SIG-M5 treated with dmso at 0.1 percent for 504 hours (cell line): ENCODE measurements around the gene B4GALT2.
A peak's percentile ranks its signal among the peaks of the same experiment; 100 is the strongest.

Experiments used
- DNase-seq: peaks from one replicate; lab custom pipeline; 2025; ENCODE audit not compliant: unreplicated experiment; lab: John Stamatoyannopoulos, UW

B4GALT2 gene, protein sequence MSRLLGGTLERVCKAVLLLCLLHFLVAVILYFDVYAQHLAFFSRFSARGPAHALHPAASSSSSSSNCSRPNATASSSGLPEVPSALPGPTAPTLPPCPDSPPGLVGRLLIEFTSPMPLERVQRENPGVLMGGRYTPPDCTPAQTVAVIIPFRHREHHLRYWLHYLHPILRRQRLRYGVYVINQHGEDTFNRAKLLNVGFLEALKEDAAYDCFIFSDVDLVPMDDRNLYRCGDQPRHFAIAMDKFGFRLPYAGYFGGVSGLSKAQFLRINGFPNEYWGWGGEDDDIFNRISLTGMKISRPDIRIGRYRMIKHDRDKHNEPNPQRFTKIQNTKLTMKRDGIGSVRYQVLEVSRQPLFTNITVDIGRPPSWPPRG

DNA sequence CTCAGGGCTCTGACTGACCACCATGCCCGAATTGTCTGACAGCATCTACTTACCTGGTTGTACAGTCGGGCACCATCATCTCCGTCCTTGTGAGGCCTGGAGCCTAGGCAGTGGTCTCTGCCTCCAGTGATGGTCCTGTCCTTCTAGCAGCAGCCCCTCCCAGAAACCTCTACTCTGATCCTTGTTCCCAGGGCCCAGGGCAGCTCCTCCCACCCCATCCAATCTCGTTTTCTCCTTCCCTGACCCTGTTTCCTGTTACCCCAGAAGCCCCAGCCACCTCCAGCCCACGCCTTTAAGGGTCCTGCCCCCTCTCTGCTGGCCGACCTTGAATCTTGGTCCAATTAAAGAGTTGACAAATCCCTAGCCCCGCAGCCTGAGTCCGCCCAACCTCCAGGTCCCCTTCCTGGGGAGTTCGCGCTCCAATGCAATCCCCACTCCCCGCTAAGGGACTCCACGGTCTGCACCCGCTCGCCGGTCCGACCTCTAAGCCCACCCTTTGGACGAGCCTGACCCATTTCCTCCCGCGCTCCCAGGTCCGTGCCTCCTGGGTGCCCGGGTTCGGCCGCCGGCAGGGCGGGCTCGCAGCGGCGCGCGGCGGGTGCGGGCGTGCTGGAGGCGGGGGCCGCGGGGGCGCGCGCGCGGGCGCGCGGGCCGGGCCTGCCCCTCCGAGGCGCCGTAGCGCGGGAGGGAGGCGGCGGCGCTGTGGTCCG lies at the start of gene B4GALT2:
Gene B4GALT2 (plus strand): TSS at position 660 of the 710 bp plus-strand sequence. CDS start 1,951 bp downstream, outside the sequence.
- no peak for DNase-seq

DNA sequence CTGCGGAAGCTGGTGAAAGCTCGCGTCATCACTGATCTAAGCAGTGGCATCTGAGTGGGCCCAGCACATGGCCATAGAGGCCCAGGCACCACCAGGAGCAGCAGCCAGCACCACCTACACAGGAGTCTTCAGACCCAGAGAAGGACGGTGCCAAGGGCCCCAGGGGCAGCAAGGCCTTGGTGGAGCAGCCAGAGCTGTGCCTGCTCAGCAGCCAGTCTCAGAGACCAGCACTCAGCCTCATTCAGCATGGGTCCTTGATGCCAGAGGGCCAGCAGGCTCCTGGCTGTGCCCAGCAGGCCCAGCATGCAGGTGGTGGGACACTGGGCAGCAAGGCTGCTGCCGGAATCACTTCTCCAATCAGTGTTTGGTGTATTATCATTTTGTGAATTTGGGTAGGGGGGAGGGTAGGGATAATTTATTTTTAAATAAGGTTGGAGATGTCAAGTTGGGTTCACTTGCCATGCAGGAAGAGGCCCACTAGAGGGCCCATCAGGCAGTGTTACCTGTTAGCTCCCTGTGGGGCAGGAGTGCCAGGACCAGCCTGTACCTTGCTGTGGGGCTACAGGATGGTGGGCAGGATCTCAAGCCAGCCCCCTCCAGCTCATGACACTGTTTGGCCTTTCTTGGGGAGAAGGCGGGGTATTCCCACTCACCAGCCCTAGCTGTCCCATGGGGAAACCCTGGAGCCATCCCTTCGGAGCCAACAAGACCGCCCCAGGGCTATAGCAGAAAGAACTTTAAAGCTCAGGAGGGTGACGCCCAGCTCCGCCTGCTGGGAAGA lies 48.7 kb upstream of the B4GALT2 start:
- DNase-seq = no peak

DNA sequence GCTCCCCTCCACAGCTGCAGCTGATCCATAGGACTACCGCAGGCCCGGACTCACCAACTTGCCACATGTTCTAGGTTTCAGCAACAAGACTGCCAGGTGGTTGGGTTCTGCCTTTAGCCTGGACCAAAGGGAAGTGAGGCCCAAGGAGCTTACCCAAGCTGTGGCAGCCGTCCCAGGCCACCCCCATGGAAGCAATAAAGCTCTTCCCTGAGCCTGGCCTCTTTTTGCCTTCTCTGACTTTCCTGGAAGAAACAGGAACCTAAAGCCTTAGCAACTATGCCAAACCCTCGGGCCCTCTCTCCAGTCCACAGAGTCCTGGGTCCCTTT lies 48.1 kb upstream of the B4GALT2 start:
- DNase-seq = no peak

DNA sequence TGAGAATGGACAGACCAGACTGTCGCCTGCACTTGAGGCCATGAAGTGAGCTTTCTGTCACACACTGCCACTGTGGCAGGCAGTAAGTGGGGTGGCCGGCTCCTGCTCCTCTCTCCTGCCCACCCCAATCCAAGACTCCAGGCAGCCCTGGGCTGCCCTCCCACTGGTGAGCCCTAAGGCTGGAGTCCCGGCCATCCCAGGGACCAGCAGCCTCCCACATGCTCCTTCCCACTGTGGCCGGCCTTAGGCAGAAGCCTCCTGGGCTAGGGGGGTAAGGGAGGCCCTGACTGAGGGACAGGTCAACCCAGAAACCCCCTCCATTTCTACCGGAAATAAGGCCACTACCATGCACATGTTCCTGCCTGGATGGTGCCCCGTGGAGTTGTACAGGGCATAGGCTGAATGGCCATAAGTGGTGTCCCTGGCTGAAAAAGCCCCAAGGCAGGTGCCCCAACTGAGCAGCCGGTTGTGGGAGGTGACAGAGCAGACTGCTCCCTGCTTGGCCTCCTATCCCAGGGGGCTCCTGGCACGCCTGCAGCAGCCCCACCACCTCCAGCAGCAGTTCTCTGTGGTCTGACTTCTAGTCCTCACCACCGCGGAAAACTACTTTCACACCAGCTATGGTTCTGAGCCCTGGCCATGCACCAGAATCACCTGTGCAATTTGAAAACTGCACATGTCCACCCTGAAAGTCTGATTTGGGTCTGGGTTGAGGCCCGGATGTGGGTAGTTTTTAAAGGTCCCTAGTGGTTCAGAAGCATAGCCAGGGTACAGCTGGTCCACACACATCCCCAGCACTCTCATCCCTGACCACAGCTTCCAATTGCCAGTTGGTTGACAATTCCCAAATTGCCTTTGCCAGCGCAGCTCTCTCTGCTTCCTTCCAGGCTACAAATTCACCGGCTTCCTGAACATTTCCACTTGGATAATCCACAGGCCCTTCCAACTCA lies 47.0 kb upstream of the B4GALT2 start:
- no peak for DNase-seq

DNA sequence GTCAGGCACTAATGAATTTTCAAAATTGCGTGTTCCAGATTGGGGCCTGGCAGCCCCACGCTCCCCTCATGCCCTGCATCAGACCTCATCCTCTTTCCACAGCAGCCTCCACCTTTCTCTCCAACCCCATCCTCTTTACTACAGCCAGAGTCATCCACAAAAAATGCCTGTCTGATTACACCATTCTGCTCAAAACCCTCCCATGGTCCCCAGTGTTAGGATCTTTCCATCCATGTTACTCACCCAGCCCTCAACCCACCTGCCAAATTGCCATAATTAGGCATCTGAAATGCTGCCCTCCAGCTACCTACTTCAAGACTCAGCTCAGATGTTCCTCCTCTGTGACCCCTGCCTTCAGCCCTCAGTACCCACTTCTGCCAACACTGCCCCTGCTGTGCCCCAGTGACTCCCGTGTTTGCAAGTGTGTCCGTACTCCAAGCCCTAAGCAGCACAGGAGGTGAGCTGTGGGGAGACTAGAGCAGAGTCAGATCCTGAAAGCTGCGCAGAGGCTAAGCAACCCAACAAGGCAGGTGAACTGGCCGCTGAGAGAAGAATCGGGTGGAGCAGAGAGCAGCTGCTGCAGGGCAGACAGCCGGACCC lies 46.1 kb upstream of the B4GALT2 start:
- DNase-seq = no peak

DNA sequence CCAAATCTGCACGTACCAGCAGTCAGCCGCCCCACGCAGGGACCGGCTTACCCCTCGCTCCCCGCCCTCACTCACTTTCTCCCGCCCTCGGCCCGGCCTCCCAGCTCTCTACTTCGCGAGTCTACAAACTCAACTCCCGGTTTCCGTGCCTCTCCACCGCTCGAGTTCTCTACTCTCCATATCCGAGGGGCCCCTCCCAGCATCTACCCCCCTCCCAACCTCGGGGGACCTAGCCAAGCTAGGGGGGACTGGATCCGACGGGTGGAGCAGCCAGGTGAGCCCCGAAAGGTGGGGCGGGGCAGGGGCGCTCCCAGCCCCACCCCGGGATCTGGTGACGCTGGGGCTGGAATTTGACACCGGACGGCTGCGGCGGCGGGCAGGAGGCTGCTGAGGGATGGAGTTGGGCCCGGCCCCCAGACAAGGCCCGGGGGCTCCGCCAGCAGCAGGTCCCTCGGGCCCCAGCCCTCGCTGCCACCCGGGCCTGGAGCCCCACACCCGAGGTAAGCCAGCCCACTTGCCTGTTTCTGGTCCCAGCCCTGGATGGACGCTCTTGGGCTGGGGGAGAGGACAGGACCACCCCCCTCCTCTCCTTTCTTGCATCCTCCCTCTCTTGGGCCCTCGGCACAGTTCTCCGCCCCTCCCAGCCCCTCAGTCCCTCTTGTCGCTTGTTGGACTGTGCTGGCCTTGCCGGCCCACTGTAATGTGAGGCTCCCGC lies 45.5 kb upstream of the B4GALT2 start, which contains the start of gene ARTN:
Gene ARTN (plus strand): TSS at position 416 of the 715 bp plus-strand sequence. CDS start 1,856 bp downstream, outside the sequence.
- DNase-seq = no peak

DNA sequence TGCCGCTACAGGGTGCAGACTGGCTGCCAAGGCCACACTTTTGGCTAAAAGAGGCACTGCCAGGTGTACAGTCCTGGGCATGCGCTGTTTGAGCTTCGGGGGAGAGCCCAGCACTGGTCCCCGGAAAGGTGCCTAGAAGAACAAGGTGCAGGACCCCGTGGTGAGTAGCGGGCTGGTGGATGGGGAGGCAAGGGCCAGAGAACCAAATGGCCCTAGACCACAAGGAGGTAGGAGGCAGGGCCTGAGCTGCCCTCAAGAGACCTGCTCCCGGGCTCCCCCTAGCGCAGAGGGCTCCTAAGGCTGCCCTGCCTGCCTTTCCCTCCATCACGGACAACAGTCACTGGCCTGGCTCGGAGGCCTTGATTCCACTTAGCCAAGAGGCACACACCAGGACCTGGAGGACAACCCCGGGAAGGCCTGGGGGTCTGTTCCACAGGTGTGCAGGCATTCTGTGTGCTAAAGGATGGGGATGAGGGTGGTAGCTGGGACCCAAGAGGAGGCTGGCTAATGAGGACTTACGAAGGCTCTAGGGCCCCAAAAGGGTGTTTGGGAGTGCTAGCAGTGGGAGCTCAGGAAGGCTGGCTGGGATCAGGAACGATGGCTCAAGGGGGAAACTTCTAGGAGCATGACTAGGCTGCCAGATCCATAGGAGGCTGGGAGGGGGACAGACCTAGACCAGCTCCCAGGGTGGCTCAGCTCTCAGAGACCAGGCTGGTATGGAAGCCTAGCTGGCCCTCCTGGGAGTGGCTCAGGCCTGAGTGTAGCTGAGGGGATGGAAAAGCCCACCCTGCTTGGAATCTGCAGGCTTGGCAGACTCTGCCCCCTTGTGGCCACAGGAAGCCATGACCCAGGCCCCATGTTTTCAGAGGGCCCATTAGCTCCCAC lies 44.7 kb upstream of the B4GALT2 start:
- peak; percentile 53 for DNase-seq

DNA sequence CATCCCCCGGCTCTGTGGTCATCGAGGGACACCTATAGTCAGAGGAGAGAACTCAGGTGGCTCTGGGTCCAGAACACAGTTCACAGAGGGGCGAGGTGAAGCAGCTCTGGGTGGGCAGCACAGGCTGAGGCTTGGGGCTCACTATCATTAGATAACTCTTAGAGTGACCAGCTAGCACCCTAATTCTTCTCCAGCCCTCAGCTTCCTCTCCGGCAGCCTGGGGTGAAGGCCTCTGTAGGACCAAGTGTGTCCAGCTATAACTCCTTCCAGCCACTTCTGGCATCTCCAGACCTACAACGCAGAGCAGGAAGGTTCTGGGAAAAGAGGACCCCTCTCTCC lies 44.1 kb upstream of the B4GALT2 start:
- no peak for DNase-seq

DNA sequence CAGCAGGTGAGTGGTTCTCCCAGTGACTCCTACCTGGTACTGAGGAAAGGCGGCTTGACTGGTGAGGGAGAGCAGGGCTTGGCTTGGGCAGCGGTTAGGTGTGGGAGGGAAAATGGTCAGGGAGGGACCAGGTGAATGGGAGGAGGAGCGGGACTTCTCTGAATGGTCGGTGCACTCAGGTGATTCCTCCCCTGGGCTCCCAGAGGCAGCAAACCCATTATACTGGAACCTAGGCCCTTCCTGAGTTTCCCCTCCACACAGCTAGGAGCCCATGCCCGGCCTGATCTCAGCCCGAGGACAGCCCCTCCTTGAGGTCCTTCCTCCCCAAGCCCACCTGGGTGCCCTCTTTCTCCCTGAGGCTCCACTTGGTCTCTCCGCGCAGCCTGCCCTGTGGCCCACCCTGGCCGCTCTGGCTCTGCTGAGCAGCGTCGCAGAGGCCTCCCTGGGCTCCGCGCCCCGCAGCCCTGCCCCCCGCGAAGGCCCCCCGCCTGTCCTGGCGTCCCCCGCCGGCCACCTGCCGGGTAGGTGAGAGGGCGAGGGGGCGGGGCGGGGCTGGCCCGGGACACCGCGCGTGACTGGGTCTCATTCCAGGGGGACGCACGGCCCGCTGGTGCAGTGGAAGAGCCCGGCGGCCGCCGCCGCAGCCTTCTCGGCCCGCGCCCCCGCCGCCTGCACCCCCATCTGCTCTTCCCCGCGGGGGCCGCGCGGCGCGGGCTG lies 43.1 kb upstream of the B4GALT2 start:
- DNase-seq = no peak

DNA sequence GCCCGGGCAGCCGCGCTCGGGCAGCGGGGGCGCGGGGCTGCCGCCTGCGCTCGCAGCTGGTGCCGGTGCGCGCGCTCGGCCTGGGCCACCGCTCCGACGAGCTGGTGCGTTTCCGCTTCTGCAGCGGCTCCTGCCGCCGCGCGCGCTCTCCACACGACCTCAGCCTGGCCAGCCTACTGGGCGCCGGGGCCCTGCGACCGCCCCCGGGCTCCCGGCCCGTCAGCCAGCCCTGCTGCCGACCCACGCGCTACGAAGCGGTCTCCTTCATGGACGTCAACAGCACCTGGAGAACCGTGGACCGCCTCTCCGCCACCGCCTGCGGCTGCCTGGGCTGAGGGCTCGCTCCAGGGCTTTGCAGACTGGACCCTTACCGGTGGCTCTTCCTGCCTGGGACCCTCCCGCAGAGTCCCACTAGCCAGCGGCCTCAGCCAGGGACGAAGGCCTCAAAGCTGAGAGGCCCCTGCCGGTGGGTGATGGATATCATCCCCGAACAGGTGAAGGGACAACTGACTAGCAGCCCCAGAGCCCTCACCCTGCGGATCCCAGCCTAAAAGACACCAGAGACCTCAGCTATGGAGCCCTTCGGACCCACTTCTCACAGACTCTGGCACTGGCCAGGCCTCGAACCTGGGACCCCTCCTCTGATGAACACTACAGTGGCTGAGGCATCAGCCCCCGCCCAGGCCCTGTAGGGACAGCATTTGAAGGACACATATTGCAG lies 42.4 kb upstream of the B4GALT2 start:
- DNase-seq = no peak

DNA sequence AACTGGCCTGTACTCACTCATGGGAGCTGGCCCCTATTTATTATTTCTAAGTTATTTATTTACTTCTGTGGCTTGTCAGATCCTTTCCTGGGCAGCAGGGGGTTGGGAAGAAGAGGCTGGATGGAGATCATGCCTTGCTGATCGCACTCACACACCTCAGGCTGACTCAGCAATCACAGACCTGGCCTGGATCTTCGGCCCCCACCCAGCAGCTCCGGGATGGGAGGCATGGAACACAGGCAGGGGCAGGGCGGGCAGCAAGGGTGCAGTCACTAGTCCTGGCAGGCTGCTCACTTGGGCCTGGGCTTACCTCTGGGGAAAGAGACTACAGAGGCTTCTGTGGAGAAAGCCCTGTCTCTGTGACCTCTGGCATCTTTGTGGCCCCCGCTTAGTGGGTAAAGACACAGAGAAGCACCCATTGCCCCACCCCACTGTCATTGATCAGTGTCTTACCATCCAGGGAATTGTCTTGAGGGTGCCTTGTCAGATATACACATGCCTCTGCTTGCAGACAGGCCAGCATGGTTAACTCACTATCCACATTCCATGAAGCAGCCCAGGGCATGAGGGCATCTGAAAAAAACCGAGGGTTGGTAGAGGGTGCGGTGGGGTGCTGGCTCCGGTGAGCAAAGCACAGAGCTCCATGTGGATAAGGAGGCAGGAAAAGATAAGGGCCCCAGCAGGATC lies 41.7 kb upstream of the B4GALT2 start:
- no peak for DNase-seq

DNA sequence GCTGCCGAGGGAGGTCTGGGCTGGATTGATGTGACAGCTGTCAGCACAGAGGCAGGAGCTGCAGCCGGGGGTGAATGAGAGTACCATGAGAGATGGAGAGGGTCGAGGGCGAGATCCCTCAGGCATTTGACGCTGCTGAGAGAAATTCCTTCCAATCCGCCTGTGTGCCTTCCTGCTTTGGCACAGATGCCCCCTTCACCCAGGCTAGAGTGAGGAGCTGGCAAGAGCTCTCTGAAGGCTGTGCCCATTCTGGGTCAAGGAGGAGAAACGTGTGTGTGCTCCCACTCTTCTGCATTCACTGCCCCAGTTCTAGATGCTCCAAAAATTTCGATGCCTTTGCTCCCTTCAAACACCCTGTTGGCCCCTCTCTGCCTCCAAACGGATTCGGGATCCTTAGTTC lies 40.6 kb upstream of the B4GALT2 start:
- no peak for DNase-seq

DNA sequence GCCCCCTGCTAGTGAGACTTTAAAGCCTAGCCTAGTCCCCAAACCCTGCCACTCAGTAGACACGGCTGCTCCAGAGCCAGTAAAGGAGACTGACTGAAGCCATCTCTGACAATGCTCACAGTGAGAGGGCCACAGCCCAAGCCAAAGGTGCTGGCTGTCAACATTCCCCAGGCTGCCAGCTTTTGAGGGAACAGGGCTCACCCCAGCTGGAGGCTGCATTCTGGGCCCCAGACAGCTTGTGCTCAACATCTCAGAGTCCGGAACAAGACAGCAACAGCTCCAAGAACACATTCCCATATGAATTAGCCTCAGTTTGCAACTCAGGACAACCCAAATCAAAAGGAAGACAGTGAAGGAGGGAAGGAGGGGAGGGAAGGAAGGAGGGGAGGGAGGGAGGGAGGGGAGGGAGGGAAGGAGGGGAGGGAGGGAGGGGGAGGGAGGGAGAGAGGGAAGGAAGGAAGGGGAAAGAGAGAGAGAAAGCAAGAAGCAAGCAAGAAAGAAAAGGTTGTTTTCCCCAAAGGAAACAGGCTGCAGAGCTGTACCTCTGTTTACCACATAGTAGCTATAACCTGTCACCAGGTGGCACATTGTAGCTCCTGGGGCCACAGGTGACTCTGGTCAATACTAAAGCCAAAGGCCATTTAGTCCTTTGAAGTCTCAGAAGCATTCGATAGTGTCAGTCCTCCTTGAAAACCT lies 40.0 kb upstream of the B4GALT2 start:
- DNase-seq = no peak

DNA sequence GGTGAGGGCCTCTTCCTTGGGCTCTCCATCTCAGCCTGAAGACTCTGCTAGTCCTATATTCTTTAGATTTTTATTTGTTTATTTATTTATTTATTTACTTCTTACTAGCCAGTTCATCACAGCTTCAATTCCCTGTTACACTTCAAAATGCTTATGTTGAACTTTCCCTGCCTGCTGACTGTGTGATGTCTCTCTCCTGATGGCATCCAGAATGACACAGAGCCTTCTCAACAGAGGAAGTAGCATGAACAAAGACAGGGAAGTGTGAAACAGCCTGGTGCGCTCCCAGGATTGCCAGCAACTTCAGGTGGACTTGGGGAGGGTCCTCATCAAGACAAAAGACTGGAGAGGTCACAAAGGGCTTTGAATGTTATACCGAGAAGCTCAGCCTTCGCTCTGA lies 36.6 kb upstream of the B4GALT2 start:
- no peak for DNase-seq

DNA sequence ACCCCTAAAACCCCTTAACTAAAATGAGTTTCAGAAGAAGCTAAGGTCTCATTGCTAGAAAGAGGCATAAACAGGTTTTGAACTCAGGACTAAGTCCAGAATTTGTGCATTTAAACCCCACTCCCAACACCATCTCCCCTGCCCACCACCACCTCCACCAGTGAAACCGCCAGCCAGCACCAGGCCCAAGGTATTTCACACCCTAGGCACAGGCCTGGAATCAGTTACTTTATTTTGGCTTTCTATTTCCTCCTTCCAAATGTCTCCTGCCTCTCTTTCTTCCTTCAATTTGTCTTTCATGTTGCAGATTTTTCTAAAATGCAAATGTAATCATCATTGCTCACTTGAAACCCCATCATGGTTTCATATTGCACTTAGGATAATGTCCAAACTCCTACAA lies 34.1 kb upstream of the B4GALT2 start:
- DNase-seq = no peak

DNA sequence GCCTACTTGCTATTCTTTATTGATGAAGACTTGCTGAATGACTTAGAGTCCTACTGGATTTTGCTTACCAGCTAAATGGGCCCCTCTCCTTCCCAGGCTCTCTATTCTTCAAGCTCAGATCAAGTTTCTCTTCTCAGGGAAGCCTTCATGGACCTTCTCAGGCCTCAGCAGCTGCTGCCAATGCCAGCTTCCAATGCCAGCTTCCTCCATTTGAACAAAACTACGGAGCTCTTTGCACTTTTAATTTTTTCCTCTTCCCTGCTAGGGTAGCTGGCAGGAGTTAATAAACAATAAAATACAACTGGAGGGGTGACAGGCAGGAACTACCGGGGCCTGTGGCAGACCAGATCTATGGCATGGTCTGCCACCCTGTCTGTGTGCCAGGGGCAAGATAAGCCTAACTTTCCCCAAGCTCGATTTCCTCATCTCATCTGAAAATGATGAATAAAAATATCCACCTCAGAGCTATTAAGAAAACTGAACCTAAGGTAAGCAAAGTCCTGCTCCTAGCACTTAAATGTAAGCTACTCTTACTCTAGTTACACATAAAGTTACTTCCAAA lies 33.3 kb upstream of the B4GALT2 start:
- no peak for DNase-seq
